Keratinocyte (primary cell): Measurements from ENCODE around the gene MYADML2. TPM values are rescaled to one million over a fixed set of nuclear protein-coding genes. Genes with fewer than 3 reads are reported as not detected.
A peak's percentile ranks its signal among the peaks of the same experiment; 100 is the strongest.

Experiments
- DNase-seq: peaks from one replicate; pipeline ENCODE4 v3.0.0-alpha.2; 2011; ENCODE audit warnings: low read depth, missing footprints, low spot score
- FAIRE-seq: peaks from 2 replicates; lab custom pipeline; 2011; peaks lifted over from hg19 to GRCh38; lab: Jason Lieb, UNC
- H2AFZ ChIP-seq: 2 replicates; pipeline ENCODE4 v1.6.0; 2012; ENCODE audit warnings: low read length, control low read depth, inconsistent platforms; ENCODE audit not compliant: control insufficient read depth
- H3K27ac ChIP-seq: 2 replicates; pipeline ENCODE4 v1.5.1; 2011; ENCODE audit warnings: low read length; ENCODE audit not compliant: control insufficient read depth, insufficient read depth
- H3K27me3 ChIP-seq: 3 replicates; pipeline ENCODE4 v1.6.0; 2011; ENCODE audit warnings: low read length; ENCODE audit not compliant: control insufficient read depth, insufficient read depth; ENCODE audit errors: extremely low read depth
- H3K36me3 ChIP-seq, 2 experiments: 2 replicates in 1 of 2; 3 replicates in 1 of 2; pipeline ENCODE4 v1.5.1; 2011; ENCODE audit warnings: low read length in 2 of 2, mild to moderate bottlenecking in 1 of 2; ENCODE audit not compliant: control insufficient read depth in 2 of 2, insufficient read depth in 2 of 2; ENCODE audit errors: extremely low read depth in 1 of 2
- H3K4me1 ChIP-seq: 3 replicates; pipeline ENCODE4 v1.5.1; 2011; ENCODE audit warnings: low read length; ENCODE audit not compliant: control insufficient read depth, insufficient read depth; ENCODE audit errors: extremely low read depth
- H3K4me2 ChIP-seq: 3 replicates; pipeline ENCODE4 v1.6.0; 2011; ENCODE audit warnings: low read depth, low read length; ENCODE audit not compliant: control insufficient read depth, insufficient read depth; ENCODE audit errors: extremely low read depth
- H3K4me3 ChIP-seq, 3 experiments: fragments of 200-600 bp in 1 of 3; sonication (generic) in 1 of 3; 2 replicates in 2 of 3; 3 replicates in 1 of 3; pipeline ENCODE4 v1.5.1; 2011 to 2016; ENCODE audit warnings: low read length in 3 of 3, mild to moderate bottlenecking in 3 of 3, control low read depth in 2 of 3, inconsistent platforms in 1 of 3, low read depth in 1 of 3, mixed read lengths in 1 of 3, mixed run types in 1 of 3, moderate library complexity in 1 of 3; ENCODE audit not compliant: control insufficient read depth in 2 of 3, insufficient read depth in 2 of 3; ENCODE audit errors: extremely low read depth in 1 of 3
- H3K79me2 ChIP-seq: 2 replicates; pipeline ENCODE4 v1.6.0; 2012; ENCODE audit warnings: low read length; ENCODE audit not compliant: control insufficient read depth, insufficient read depth
- H3K9ac ChIP-seq: 3 replicates; pipeline ENCODE4 v1.6.0; 2011; ENCODE audit warnings: low read length; ENCODE audit not compliant: control insufficient read depth, insufficient read depth; ENCODE audit errors: extremely low read depth
- H3K9me1 ChIP-seq: 3 replicates; pipeline ENCODE4 v1.6.0; 2011; ENCODE audit warnings: low read length; ENCODE audit not compliant: control insufficient read depth, insufficient read depth; ENCODE audit errors: extremely low read depth
- H3K9me3 ChIP-seq: 2 replicates; pipeline ENCODE4 v1.5.1; 2012; ENCODE audit warnings: low read depth, low read length; ENCODE audit not compliant: control insufficient read depth
- H4K20me1 ChIP-seq: 3 replicates; pipeline ENCODE4 v1.6.0; 2011; ENCODE audit warnings: low read length; ENCODE audit not compliant: control insufficient read depth, insufficient read depth; ENCODE audit errors: extremely low read depth
- EZH2 ChIP-seq: IDR thresholded peaks from one replicate; pipeline ENCODE4 v1.6.1; 2012; ENCODE audit warnings: inconsistent platforms, mild to moderate bottlenecking, low read length, moderate library complexity
- dilution Hi-C: fragments of 300-500 bp; cut with MboI; formaldehyde crosslinking; loops from one replicate; pipeline ENCODE4 v1.7.0; 2020; ENCODE audit warnings: low sequenced_read_pairs; ENCODE audit not compliant: extremely low pct_ligation_motif_present
- polyA plus RNA-seq, 5 experiments: library from polyadenylated mRNA; depleted of rRNA in 3 of 5; stranded (reverse) in 3 of 5; stranded (forward) in 1 of 5; unstranded in 1 of 5; fragments of >200 nt; gene quantifications; 1 replicate in 1 of 5; 2 replicates in 3 of 5; 3 replicates in 1 of 5; pipeline versions ENCODE4 v1.2.1 to v1.2.3, GENCODE V29; 2011 to 2012; ENCODE audit warnings: missing spikeins in 2 of 5, low read depth in 1 of 5, low replicate concordance in 1 of 5
- TF ChIP-seq, protein P1 (sequence below), 3 experiments: IDR thresholded peaks in 1 of 3; conservative IDR thresholded peaks in 1 of 3; optimal IDR thresholded peaks in 1 of 3; 2 replicates in 2 of 3; 3 replicates in 1 of 3; pipeline versions ENCODE3 to v1.5.1; 2011; ENCODE audit warnings: low read length in 3 of 3, mild to moderate bottlenecking in 3 of 3, moderate library complexity in 2 of 3, control low read depth in 1 of 3, inconsistent platforms in 1 of 3; ENCODE audit not compliant: insufficient read depth in 2 of 3; ENCODE audit errors: extremely low read depth in 1 of 3

MYADML2 gene
- polyA plus RNA-seq, 1 donor (not counting 4 experiments of a cell fraction or from before 2014, with no cell fraction given), result not detected

GRCh38 chr17:81911969-81912368, 35.1 kb downstream of the MYADML2 start:
- Histone ChIP-seq H3K9me1 (peaks cover 7% of the 10 kb centered on the region), H3K79me2 (peaks cover 28% of the 10 kb centered on the region), H3K9ac (no peak overlapping the region), H3K36me3 (peaks cover 34 to 40% of the 10 kb centered on the region in 2 experiments), H4K20me1 (peaks cover 6% of the 10 kb centered on the region), H2AFZ (no peak overlapping the region), H3K4me1 (peaks cover 33% of the 10 kb centered on the region), H3K27ac (no peak overlapping the region), H3K27me3 (no peaks in the 10 kb centered on the region), H3K9me3 (no peaks in the 10 kb centered on the region), H3K4me3 (no peak overlapping the region), H3K4me2 (peak overlapping the region; percentile 46)
- FAIRE-seq (no peak), DNase-seq (no peak)
- TF ChIP-seq EZH2, result no peak
- TF ChIP-seq, protein P1, sequence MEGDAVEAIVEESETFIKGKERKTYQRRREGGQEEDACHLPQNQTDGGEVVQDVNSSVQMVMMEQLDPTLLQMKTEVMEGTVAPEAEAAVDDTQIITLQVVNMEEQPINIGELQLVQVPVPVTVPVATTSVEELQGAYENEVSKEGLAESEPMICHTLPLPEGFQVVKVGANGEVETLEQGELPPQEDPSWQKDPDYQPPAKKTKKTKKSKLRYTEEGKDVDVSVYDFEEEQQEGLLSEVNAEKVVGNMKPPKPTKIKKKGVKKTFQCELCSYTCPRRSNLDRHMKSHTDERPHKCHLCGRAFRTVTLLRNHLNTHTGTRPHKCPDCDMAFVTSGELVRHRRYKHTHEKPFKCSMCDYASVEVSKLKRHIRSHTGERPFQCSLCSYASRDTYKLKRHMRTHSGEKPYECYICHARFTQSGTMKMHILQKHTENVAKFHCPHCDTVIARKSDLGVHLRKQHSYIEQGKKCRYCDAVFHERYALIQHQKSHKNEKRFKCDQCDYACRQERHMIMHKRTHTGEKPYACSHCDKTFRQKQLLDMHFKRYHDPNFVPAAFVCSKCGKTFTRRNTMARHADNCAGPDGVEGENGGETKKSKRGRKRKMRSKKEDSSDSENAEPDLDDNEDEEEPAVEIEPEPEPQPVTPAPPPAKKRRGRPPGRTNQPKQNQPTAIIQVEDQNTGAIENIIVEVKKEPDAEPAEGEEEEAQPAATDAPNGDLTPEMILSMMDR (optimal IDR thresholded peaks at IDR 0.05 in 1 of 3, IDR thresholded peaks at IDR 0.05 in 1 of 3, conservative IDR thresholded peaks at IDR 0.05 in 1 of 3; ENCODE audit: extremely low read depth in 1 of 3, insufficient read depth in 2 of 3, low read length in 3 of 3), result no peak
- dilution Hi-C loops, result no loop called here

DNA sequence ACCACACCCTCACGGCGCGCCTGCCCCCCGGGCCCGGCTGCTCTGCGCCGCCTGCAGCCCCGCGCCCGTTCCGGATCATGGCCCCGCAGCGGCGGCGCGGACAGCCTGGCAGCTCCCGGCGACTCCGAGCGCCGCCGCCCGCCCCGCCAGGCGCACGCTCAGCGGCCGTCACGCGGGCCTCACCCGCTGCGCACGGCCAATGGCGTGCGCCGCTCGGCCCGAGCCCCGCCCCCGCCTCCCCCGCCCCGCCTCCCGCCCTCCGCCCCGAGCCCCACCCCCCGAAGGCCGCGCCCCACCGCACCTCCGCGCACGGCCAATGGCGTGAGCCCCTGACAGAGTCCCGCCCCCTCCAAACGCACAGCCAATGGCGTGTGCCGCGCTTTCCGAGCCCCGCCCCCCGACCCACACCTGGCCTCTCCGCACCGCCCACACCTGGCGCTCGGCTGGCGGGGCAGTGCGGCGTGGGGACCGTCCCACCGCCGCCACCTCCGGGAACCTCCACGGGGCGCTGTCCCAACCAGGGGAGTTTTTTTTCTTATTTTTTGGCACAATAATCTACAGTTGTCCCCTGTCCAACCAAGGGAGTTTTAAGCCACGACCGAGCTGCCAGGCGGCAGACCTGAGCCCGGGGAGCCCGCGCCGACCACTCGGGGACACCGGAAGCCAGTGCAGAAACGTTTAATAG, 35.6 kb downstream of the MYADML2 start, which contains the start of gene PCYT2:
PCYT2 (minus strand) TSS at position 123 of the 685 bp plus-strand sequence; CDS start at position 79, 44 bp downstream.
- Histone ChIP-seq H3K4me1 (peaks cover 27% of the 10 kb centered on the region), H3K9me1 (peaks cover 7% of the 10 kb centered on the region), H4K20me1 (peaks cover 3% of the 10 kb centered on the region), H3K9me3 (no peaks in the 10 kb centered on the region), H3K79me2 (peaks cover 26% of the 10 kb centered on the region), H3K27ac (peak within 1 kb of the TSS; percentile 58), H2AFZ (peak within 1 kb of the TSS; percentile 43), H3K4me2 (peak within 1 kb of the TSS; percentile 59), H3K27me3 (no peaks in the 10 kb centered on the region), H3K4me3 (peak within 1 kb of the TSS; percentile 67 to 90 (median 83)), H3K36me3 (peaks cover 35 to 42% of the 10 kb centered on the region in 2 experiments), H3K9ac (peak within 1 kb of the TSS; percentile 78)
- dilution Hi-C loops, result no loop called here
- FAIRE-seq (no peak), DNase-seq (no peak)
- TF ChIP-seq, protein P1 (optimal IDR thresholded peaks at IDR 0.05 in 1 of 3, IDR thresholded peaks at IDR 0.05 in 1 of 3, conservative IDR thresholded peaks at IDR 0.05 in 1 of 3; ENCODE audit: extremely low read depth in 1 of 3, insufficient read depth in 2 of 3, low read length in 3 of 3), result no peak
- no peak for TF ChIP-seq EZH2
